Muscle of arm (tissue), 12 donors: Measurements from ENCODE around the gene DSG4. TPM values are rescaled to one million over a fixed set of nuclear protein-coding genes. Genes with fewer than 3 reads are reported as not detected.

Experiments
- DNase-seq: peaks from one replicate; pipeline ENCODE4 v3.0.0-alpha.2; 2013
- polyA plus RNA-seq, 12 donors: library from polyadenylated mRNA; unstranded; fragments of 120-200 nt; gene quantifications; one replicate each; pipeline ENCODE4 v1.2.1, GENCODE V29; 2013; ENCODE audit not compliant: insufficient read length in 12 of 12

The DSG4 gene
- polyA plus RNA-seq, 12 donors, result 0.04 to 0.08 TPM; not detected in 10

- DNase-seq, result no peak
These were observed 71.1 kb downstream of the DSG4 start, which contains the start of gene DSG3 for GRCh38 chr18:31447530-31448191. Gene DSG3 (plus strand): TSS chr18:31447741. CDS start chr18:31447878, 137 bp downstream.

GRCh38 chr18:31450409-31450808 is 73.8 kb downstream of the DSG4 start:
- no peak for DNase-seq

- DNase-seq, result no peak
These were observed 75.0 kb downstream of the DSG4 start for GRCh38 chr18:31451625-31452024.

- DNase-seq, result no peak
These were observed 77.6 kb downstream of the DSG4 start for GRCh38 chr18:31454066-31454708.

Other genes starting within 250 kb of the DSG4 start
- gene DSC1, start 213.9 kb upstream of the DSG4 start, polyA plus RNA-seq, result 10 to 100 TPM in 2 of 12 donors, 1 to 10 TPM in 1, under 1 TPM in 2, not detected in 7; 0.07 to 48.9 (median 9.2) TPM
- 10 to 100 TPM in 3 of 12 donors, under 1 TPM in 2, not detected in 7; 0.26 to 76.7 (median 18.4) TPM for gene DSG1, start 58.6 kb upstream of the DSG4 start, polyA plus RNA-seq
- 10 to 100 TPM in 1 of 12 donors, 1 to 10 TPM in 2, under 1 TPM in 2, not detected in 7; 0.14 to 28.0 (median 5.9) TPM for gene DSG3, start 71.0 kb downstream of the DSG4 start, polyA plus RNA-seq
- 10 to 100 TPM in 3 of 12 donors, 1 to 10 TPM in 8, not detected in 1; 4.2 to 22.7 (median 7.3) TPM for gene DSG2, start 121.4 kb downstream of the DSG4 start, polyA plus RNA-seq
- 100 to 1,000 TPM in 1 of 12 donors, 10 to 100 TPM in 1, 1 to 10 TPM in 2, under 1 TPM in 5, not detected in 3; 0.22 to 305 (median 0.60) TPM for gene TTR, start 215.1 kb downstream of the DSG4 start, polyA plus RNA-seq